ENCODE measurements around the gene LTBP2. TPM values are rescaled to one million over a fixed set of nuclear protein-coding genes. Genes with fewer than 3 reads are reported as not detected.

LTBP2 gene
- total and polyA plus RNA-seq, 2 of the 8 experiments (the other 6 are each of a cell fraction or from before 2014, with no cell fraction given) = 0.48 to 0.89 TPM

GRCh38 chr14:74480046-74480445 lies 132.0 kb downstream of the LTBP2 start:
- H3K56ac ChIP-seq (replicated peaks; ENCODE audit: insufficient read length, low read depth, low read length) = no peak overlapping the region
- peaks cover 0 to 3% (median 0%) of the 10 kb centered on the region in 4 experiments; a peak in 2 of 7 replicates for H3K4me1 ChIP-seq (replicated peaks in 1 of 4; ENCODE audit: control insufficient read depth in 3 of 4, insufficient read depth in 4 of 4, low read length in 3 of 4)
- no peak overlapping the region for H3K9ac ChIP-seq (replicated peaks in 1 of 4; ENCODE audit: extremely low read depth in 1 of 4, low read depth in 3 of 4, low read length in 3 of 4)
- H2BK15ac ChIP-seq (ENCODE audit: low read length) = no peak overlapping the region
- CTCF ChIA-PET (ENCODE audit: partially characterized antibody) = interaction anchor here (0.6 to 12.6 kb wide), 24 partner anchors 11 to 396 kb away, joined by 3 to 181 read pairs (median 8); partner anchors contain the start of genes ABCD4, ALDH6A1 and VRTN
- no peak overlapping the region for H3K4me3 ChIP-seq (ENCODE audit: extremely low read depth in 1 of 4, insufficient read depth in 2 of 4, low read depth in 3 of 4, low read length in 4 of 4)
- no peak overlapping the region for H3K4ac ChIP-seq (replicated peaks; ENCODE audit: insufficient read length, low read depth, low read length)
- no peaks in the 10 kb centered on the region for H3K23me2 ChIP-seq (ENCODE audit: low read depth, low read length)
- 92% methylated on average over 4 of the region's 4 CpGs; no CpG with 5 or more reads in 1 of the 2 experiments for WGBS, 2 experiments (ENCODE audit: extremely low coverage in 1 of 2, insufficient coverage in 1 of 2, insufficient read length in 1 of 2, insufficient replicate concordance in 2 of 2, low coverage in 1 of 2, low lambda C conversion rate in 2 of 2, missing lambda C conversion rate in 1 of 2)
- H3K9me3 ChIP-seq (ENCODE audit: insufficient read depth in 2 of 2, low read depth in 1 of 2, low read length in 1 of 2) = no peaks in the 10 kb centered on the region
- POLR2A ChIA-PET (ENCODE audit: partially characterized antibody) = interaction anchor here (0.7 to 3.2 kb wide), 6 partner anchors 13 to 222 kb away, joined by 3 to 15 read pairs (median 4); no protein-coding TSS in a partner anchor
- no peak for FAIRE-seq
- no peak overlapping the region for H3K4me2 ChIP-seq (ENCODE audit: insufficient read depth in 1 of 2, low read depth in 2 of 2, low read length in 2 of 2)
- no peak overlapping the region for H3K14ac ChIP-seq (ENCODE audit: insufficient read length)
- no peak overlapping the region for H2BK5ac ChIP-seq (ENCODE audit: low read depth, low read length)
- H2AFZ ChIP-seq (ENCODE audit: low read length) = no peak overlapping the region
- no peaks in the 10 kb centered on the region for H3K79me1 ChIP-seq (ENCODE audit: low read depth, low read length)
- no peak overlapping the region for H2BK120ac ChIP-seq (replicated peaks; ENCODE audit: low read depth, low read length)
- no peak overlapping the region for H3K18ac ChIP-seq (ENCODE audit: extremely low read depth, low read length)
- no peak overlapping the region for H2BK20ac ChIP-seq (ENCODE audit: low read length)
- no peaks in the 10 kb centered on the region for H4K20me1 ChIP-seq (replicated peaks in 1 of 2; ENCODE audit: control insufficient read depth in 1 of 2, insufficient read depth in 2 of 2, low read length in 2 of 2)
- no peak overlapping the region for H2AK5ac ChIP-seq (ENCODE audit: low read depth, low read length)
- no peak overlapping the region for H4K8ac ChIP-seq (ENCODE audit: extremely low read depth, insufficient read depth, low read length)
- H4K5ac ChIP-seq (ENCODE audit: insufficient read length, low read depth, low read length) = no peak overlapping the region
- H3K23ac ChIP-seq (ENCODE audit: insufficient read length) = no peak overlapping the region
- DNase-seq (ENCODE audit: low read depth in 1 of 2, low spot score in 2 of 2) = no peak
- H3K27ac ChIP-seq (ENCODE audit: low read depth, low read length) = no peak overlapping the region
- H2BK12ac ChIP-seq (ENCODE audit: low read depth, low read length) = no peak overlapping the region
- H4K91ac ChIP-seq (replicated peaks; ENCODE audit: insufficient read length, low read length) = no peak overlapping the region
- H3K79me2 ChIP-seq (ENCODE audit: control insufficient read depth in 1 of 2, insufficient read depth in 2 of 2, low read length in 2 of 2) = no peaks in the 10 kb centered on the region
- no peaks in the 10 kb centered on the region for H3K27me3 ChIP-seq (replicated peaks in 1 of 4; ENCODE audit: control insufficient read depth in 3 of 4, extremely low read depth in 1 of 4, insufficient read depth in 3 of 4, low read length in 3 of 4)
- peaks cover 3 to 63% (median 31%) of the 10 kb centered on the region in 4 experiments for H3K36me3 ChIP-seq (ENCODE audit: control insufficient read depth in 2 of 4, insufficient read depth in 4 of 4, low read length in 3 of 4)

Measured in H1 (cell line).